ENCODE results near the gene ZCCHC24. TPM values are rescaled to one million over a fixed set of nuclear protein-coding genes. Genes with fewer than 3 reads are reported as not detected.
A peak's percentile ranks its signal among the peaks of the same experiment; 100 is the strongest.
"Not testable (repeated sequence)": the region's sequence is repeated elsewhere in the genome, so short reads cannot be mapped to it uniquely, and the experiment has no call there.

ZCCHC24 gene
- total RNA-seq, 2 donors from 2014 or later = 14.0 to 19.8 TPM

GRCh38 chr10:79451046-79451699, 5.7 kb upstream of the ZCCHC24 start:
- whole genome bisulfite sequencing, 2 donors = 91 to 96% methylated on average over 14 of the region's 14 CpGs
- Histone ChIP-seq H3K4me3 (no peak overlapping the region), H3K27ac (no peak overlapping the region), H3K36me3 (replicated peaks in 1 of 2; ENCODE audit: insufficient read depth in 1 of 2, low read depth in 2 of 2) (no peaks in the 10 kb centered on the region), H3K9me3 (no peaks in the 10 kb centered on the region), H3K27me3 (no peaks in the 10 kb centered on the region), H3K4me1 (peaks cover 7% of the 10 kb centered on the region)
- TF ChIP-seq, protein P1, sequence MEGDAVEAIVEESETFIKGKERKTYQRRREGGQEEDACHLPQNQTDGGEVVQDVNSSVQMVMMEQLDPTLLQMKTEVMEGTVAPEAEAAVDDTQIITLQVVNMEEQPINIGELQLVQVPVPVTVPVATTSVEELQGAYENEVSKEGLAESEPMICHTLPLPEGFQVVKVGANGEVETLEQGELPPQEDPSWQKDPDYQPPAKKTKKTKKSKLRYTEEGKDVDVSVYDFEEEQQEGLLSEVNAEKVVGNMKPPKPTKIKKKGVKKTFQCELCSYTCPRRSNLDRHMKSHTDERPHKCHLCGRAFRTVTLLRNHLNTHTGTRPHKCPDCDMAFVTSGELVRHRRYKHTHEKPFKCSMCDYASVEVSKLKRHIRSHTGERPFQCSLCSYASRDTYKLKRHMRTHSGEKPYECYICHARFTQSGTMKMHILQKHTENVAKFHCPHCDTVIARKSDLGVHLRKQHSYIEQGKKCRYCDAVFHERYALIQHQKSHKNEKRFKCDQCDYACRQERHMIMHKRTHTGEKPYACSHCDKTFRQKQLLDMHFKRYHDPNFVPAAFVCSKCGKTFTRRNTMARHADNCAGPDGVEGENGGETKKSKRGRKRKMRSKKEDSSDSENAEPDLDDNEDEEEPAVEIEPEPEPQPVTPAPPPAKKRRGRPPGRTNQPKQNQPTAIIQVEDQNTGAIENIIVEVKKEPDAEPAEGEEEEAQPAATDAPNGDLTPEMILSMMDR (IDR thresholded peaks at IDR 0.05) = no peak
- TF ChIP-seq POLR2A (IDR thresholded peaks at IDR 0.05) = no peak
- DNase-seq = peak in 1 of 4 donors; percentile 2
- ATAC-seq = no peak
- intact Hi-C loops (cut with DNase I) = no loop called here

- H3K4me1 ChIP-seq = peaks cover 10% of the 10 kb centered on the region
- intact Hi-C loops (cut with DNase I) = no loop called here
These were observed 4.0 kb upstream of the ZCCHC24 start for GRCh38 chr10:79449181-79450146.

DNA sequence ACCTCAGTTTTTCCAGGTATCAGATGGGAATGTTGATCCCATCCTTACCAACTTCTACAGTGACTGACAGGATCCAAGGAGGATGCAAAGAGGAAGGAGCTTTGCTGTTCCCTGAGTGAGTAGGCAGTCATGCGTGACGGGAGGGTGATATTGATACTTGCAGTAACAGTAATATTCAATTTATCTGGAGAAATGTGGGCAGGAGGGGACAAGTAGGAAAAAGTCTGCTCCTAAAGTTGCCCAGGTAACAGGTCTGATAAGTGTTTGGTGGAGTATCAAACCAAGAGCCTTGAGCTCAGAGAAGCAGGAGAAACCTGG, 3.3 kb upstream of the ZCCHC24 start:
- Histone ChIP-seq H3K27ac (no peak overlapping the region), H3K4me3 (no peak overlapping the region), H3K4me1 (peaks cover 18% of the 10 kb centered on the region), H3K36me3 (replicated peaks in 1 of 2; ENCODE audit: insufficient read depth in 1 of 2, low read depth in 2 of 2) (no peaks in the 10 kb centered on the region), H3K9me3 (no peaks in the 10 kb centered on the region), H3K27me3 (no peaks in the 10 kb centered on the region)
- ATAC-seq (no peak), DNase-seq (no peak)
- WGBS, 2 donors = 92 to 95% methylated on average over 2 of the region's 2 CpGs
- intact Hi-C loops (cut with DNase I) = no loop called here
- TF ChIP-seq POLR2A (IDR thresholded peaks at IDR 0.05) = no peak

More at GRCh38 chr10:79449181-79450146, 4.0 kb upstream of the ZCCHC24 start:
- Histone ChIP-seq H3K27ac (no peak overlapping the region), H3K36me3 (replicated peaks in 1 of 2; ENCODE audit: insufficient read depth in 1 of 2, low read depth in 2 of 2) (no peaks in the 10 kb centered on the region), H3K27me3 (no peaks in the 10 kb centered on the region), H3K4me3 (no peak overlapping the region), H3K9me3 (no peaks in the 10 kb centered on the region)
- no peak for DNase-seq
- no peak for ATAC-seq
- WGBS, 2 donors = 82 to 85% methylated on average over 5 of the region's 5 CpGs
- no peak for TF ChIP-seq POLR2A (IDR thresholded peaks at IDR 0.05)
- TF ChIP-seq, protein P1 (IDR thresholded peaks at IDR 0.05) = no peak

GRCh38 chr10:79447911-79448731, 2.7 kb upstream of the ZCCHC24 start:
- DNase-seq = no peak
- no peak for ATAC-seq
- no peak overlapping the region for H3K27ac ChIP-seq
- intact Hi-C loops (cut with DNase I) = no loop called here
- H3K27me3 ChIP-seq = no peaks in the 10 kb centered on the region
- no peaks in the 10 kb centered on the region for H3K9me3 ChIP-seq
- TF ChIP-seq, protein P1 (IDR thresholded peaks at IDR 0.05) = no peak
- no peak for TF ChIP-seq POLR2A (IDR thresholded peaks at IDR 0.05)
- peaks cover 24% of the 10 kb centered on the region for H3K4me1 ChIP-seq
- 88 to 89% methylated on average over 5 of the region's 5 CpGs for WGBS, 2 donors
- no peaks in the 10 kb centered on the region for H3K36me3 ChIP-seq (replicated peaks in 1 of 2; ENCODE audit: insufficient read depth in 1 of 2, low read depth in 2 of 2)
- no peak overlapping the region for H3K4me3 ChIP-seq

GRCh38 chr10:79447249-79447648, 1.8 kb upstream of the ZCCHC24 start:
- H3K27me3 ChIP-seq; intact Hi-C loops (cut with DNase I); DNase-seq; H3K9me3 ChIP-seq; H3K36me3 ChIP-seq (replicated peaks in 1 of 2; ENCODE audit: insufficient read depth in 1 of 2, low read depth in 2 of 2); H3K27ac ChIP-seq; ATAC-seq; H3K4me3 ChIP-seq: not testable (repeated sequence)
- peaks cover 31% of the 10 kb centered on the region for H3K4me1 ChIP-seq
- WGBS, 2 donors = 83 to 89% methylated on average over 6 of the region's 6 CpGs
